DOHH2 (cell line): ENCODE results near the gene TMEM14B.
A peak's percentile ranks its signal among the peaks of the same experiment; 100 is the strongest.

Experiments used
- H3F3A ChIP-seq: fragments of 200-600 bp; sonication (generic), shearing (Covaris generic); 2 replicates; pipeline ENCODE4 v1.6.0; 2016; ENCODE audit warnings: antibody characterized with exemption, mild to moderate bottlenecking; ENCODE audit not compliant: control insufficient read depth, insufficient read depth
- H3K27ac ChIP-seq: fragments of 200-600 bp; sonication (generic); 2 replicates; pipeline ENCODE4 v1.5.1; 2014; ENCODE audit warnings: low read depth, mild to moderate bottlenecking, low read length, moderate library complexity
- H3K27me3 ChIP-seq: fragments of 200-600 bp; sonication (generic); 2 replicates; pipeline ENCODE4 v1.6.1; 2014; ENCODE audit warnings: mild to moderate bottlenecking, low read length, mixed read lengths; ENCODE audit not compliant: control insufficient read depth
- H3K36me3 ChIP-seq: fragments of 200-600 bp; sonication (generic); 2 replicates; pipeline ENCODE4 v1.6.1; 2014; ENCODE audit warnings: mild to moderate bottlenecking, low read length, moderate library complexity, mixed read lengths; ENCODE audit not compliant: control insufficient read depth
- H3K4me1 ChIP-seq: fragments of 200-600 bp; sonication (generic); 2 replicates; pipeline ENCODE4 v1.6.1; 2014; ENCODE audit warnings: mild to moderate bottlenecking, low read length, mixed read lengths; ENCODE audit not compliant: control insufficient read depth
- H3K4me2 ChIP-seq: fragments of 200-600 bp; sonication (generic); 2 replicates; pipeline ENCODE4 v1.6.0; 2014; ENCODE audit warnings: mild to moderate bottlenecking, low read length, moderate library complexity
- H3K4me3 ChIP-seq: fragments of 200-600 bp; sonication (generic); 2 replicates; pipeline ENCODE4 v1.5.1; 2014; ENCODE audit warnings: mild to moderate bottlenecking, low read length, mixed read lengths
- H3K79me2 ChIP-seq: fragments of 200-600 bp; sonication (generic); 2 replicates; pipeline ENCODE4 v1.6.1; 2014; ENCODE audit warnings: mild to moderate bottlenecking, low read length, mixed read lengths; ENCODE audit not compliant: control insufficient read depth
- H3K9me2 ChIP-seq: fragments of 200-600 bp; sonication (generic); replicated peaks from 2 replicates; pipeline ENCODE4 v1.6.1; 2014; ENCODE audit warnings: mild to moderate bottlenecking, low read length, mixed read lengths; ENCODE audit not compliant: control insufficient read depth
- H3K9me3 ChIP-seq: fragments of 200-600 bp; sonication (generic); 2 replicates; pipeline ENCODE4 v1.6.1; 2014; ENCODE audit warnings: antibody characterized with exemption, low read length, mixed read lengths; ENCODE audit not compliant: control insufficient read depth, insufficient read depth
- H4K20me1 ChIP-seq: fragments of 200-600 bp; sonication (generic); 2 replicates; pipeline ENCODE4 v1.6.0; 2014; ENCODE audit warnings: low read depth, mild to moderate bottlenecking, antibody characterized with exemption, low read length, moderate library complexity; ENCODE audit not compliant: control insufficient read depth, insufficient read depth
- EZH2phosphoT487 ChIP-seq: fragments of 200-600 bp; sonication (generic); IDR thresholded peaks from 2 replicates; pipeline ENCODE4 v1.6.1; 2017; ENCODE audit warnings: borderline replicate concordance, mild to moderate bottlenecking, antibody characterized with exemption, low read length, moderate library complexity, mixed read lengths
- TF ChIP-seq, protein P1 (sequence below): fragments of 200-600 bp; sonication (generic); IDR thresholded peaks from one replicate; pipeline ENCODE4 v1.5.1; 2014; ENCODE audit warnings: antibody characterized with exemption, mild to moderate bottlenecking, low read depth, low read length; ENCODE audit not compliant: poor library complexity, severe bottlenecking

Gene TMEM14B

DNA sequence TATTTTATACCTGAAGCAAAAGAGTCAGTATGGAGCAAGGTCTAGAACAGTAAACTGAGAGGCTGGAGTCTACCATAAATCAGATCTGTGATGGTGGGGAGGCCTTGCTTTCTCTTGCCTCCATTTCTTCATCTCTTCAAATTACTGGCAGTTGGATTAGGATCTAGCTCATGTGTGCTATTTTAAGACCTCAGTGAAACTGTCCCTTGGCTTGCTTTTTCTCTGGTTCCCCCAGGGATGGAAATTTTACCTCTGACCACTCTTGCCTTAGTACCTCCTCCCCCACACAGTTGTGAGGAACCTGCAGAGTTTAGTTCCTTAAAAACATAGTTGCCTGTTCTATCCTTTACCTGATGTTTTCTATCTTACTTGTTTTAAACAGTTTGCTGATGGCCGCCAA is 8.5 kb downstream of the TMEM14B start:
- peaks cover 41% of the 10 kb centered on the region for H3K79me2 ChIP-seq
- H3K9me3 ChIP-seq = no peaks in the 10 kb centered on the region
- peaks cover 75% of the 10 kb centered on the region for H3K36me3 ChIP-seq
- H3F3A ChIP-seq = no peaks in the 10 kb centered on the region
- TF ChIP-seq EZH2phosphoT487 = no peak
- TF ChIP-seq, protein P1, sequence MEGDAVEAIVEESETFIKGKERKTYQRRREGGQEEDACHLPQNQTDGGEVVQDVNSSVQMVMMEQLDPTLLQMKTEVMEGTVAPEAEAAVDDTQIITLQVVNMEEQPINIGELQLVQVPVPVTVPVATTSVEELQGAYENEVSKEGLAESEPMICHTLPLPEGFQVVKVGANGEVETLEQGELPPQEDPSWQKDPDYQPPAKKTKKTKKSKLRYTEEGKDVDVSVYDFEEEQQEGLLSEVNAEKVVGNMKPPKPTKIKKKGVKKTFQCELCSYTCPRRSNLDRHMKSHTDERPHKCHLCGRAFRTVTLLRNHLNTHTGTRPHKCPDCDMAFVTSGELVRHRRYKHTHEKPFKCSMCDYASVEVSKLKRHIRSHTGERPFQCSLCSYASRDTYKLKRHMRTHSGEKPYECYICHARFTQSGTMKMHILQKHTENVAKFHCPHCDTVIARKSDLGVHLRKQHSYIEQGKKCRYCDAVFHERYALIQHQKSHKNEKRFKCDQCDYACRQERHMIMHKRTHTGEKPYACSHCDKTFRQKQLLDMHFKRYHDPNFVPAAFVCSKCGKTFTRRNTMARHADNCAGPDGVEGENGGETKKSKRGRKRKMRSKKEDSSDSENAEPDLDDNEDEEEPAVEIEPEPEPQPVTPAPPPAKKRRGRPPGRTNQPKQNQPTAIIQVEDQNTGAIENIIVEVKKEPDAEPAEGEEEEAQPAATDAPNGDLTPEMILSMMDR = no peak
- H3K27me3 ChIP-seq = no peaks in the 10 kb centered on the region
- no peaks in the 10 kb centered on the region for H4K20me1 ChIP-seq
- no peak overlapping the region for H3K27ac ChIP-seq
- no peaks in the 10 kb centered on the region for H3K4me1 ChIP-seq
- H3K4me3 ChIP-seq = no peak overlapping the region
- H3K4me2 ChIP-seq = no peak overlapping the region
- H3K9me2 ChIP-seq = no peaks in the 10 kb centered on the region

DNA sequence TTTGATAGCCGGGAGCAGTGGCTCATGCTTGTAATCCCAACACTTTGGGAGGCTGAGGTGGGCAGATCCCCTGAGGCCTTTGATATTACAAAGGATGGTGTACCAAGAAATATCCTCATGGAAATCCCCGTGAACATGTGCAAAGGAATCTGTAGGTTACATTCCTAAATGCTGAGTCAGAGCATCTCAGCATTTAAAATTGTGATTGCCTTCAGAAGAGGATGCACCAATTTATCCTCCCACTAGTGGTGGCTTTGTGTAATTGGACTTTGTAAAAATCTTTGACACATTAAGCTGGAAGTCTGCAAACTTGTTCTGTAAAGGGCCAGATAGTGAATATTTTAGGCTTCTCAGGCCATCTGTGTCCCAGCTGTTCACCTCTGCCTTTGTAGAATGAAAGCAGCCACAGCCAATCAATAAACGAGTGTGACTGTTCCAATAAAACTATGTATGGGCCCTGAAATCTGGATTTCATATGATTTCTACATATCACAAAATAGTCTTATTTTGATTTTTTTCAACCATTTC is 11.8 kb downstream of the TMEM14B start:
- H3K36me3 ChIP-seq = peaks cover 49% of the 10 kb centered on the region
- TF ChIP-seq, protein P1 = peak; percentile 62
- TF ChIP-seq EZH2phosphoT487 = no peak
- H4K20me1 ChIP-seq = no peaks in the 10 kb centered on the region
- no peaks in the 10 kb centered on the region for H3K9me2 ChIP-seq
- no peaks in the 10 kb centered on the region for H3K9me3 ChIP-seq
- H3K79me2 ChIP-seq = peaks cover 13% of the 10 kb centered on the region
- H3K27me3 ChIP-seq = no peaks in the 10 kb centered on the region
- H3F3A ChIP-seq = no peaks in the 10 kb centered on the region
- H3K4me3 ChIP-seq = no peak overlapping the region
- no peak overlapping the region for H3K27ac ChIP-seq
- no peak overlapping the region for H3K4me2 ChIP-seq
- no peaks in the 10 kb centered on the region for H3K4me1 ChIP-seq

DNA sequence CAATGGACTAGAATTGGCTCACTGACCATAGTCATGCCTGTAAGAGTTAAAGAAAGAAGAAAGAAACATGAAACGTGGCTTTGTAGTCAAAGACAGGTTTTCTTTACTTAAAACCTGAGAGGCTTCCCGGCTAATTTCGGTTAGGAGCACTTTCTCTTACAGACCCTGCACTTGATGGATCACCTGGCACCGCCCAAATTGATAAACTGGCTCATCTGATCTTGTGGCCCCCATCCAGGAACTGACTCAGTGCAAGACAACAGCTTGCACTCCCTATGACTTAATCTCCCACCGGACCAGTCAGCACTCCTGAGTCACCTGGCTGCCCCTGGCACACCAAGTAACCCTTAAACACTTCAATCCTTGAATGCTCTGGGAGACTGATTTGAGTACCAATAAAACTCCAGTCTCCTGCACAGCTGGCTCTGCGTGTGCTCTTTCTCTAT is 12.3 kb downstream of the TMEM14B start:
- Histone ChIP-seq H4K20me1 (no peaks in the 10 kb centered on the region), H3K27ac (no peak overlapping the region), H3K4me2 (no peak overlapping the region), H3K4me3 (no peak overlapping the region), H3K27me3 (no peaks in the 10 kb centered on the region), H3F3A (no peaks in the 10 kb centered on the region), H3K36me3 (peaks cover 43% of the 10 kb centered on the region), H3K9me3 (no peaks in the 10 kb centered on the region), H3K4me1 (no peaks in the 10 kb centered on the region), H3K9me2 (no peaks in the 10 kb centered on the region), H3K79me2 (peaks cover 7% of the 10 kb centered on the region)
- TF ChIP-seq, protein P1 = no peak
- TF ChIP-seq EZH2phosphoT487 = no peak
